GM13976 (cell line): ENCODE measurements around the gene NEGR1.
A peak's percentile ranks its signal among the peaks of the same experiment; 100 is the strongest.

Experiments used
- DNase-seq: peaks from one replicate; pipeline ENCODE4 v3.0.0; 2012; ENCODE audit warnings: low spot score
- in situ Hi-C: fragments of 300-500 bp; cut with MboI; formaldehyde crosslinking; loops from one replicate; pipeline ENCODE4 v1.12.0; 2022; ENCODE audit warnings: low sequenced_read_pairs, mixed read lengths, inconsistent platforms; ENCODE audit not compliant: unreplicated experiment
- TF ChIP-seq, protein P1 (sequence below): IDR thresholded peaks from 2 replicates; pipeline ENCODE4 v1.5.1; 2012; ENCODE audit warnings: borderline replicate concordance, mild to moderate bottlenecking; ENCODE audit not compliant: insufficient read depth; ENCODE audit errors: extremely low read depth, missing control alignments, control extremely low read depth

NEGR1 gene

GRCh38 chr1:72286401-72286800 is 4.1 kb upstream of the NEGR1 start:
- no peak for DNase-seq
- TF ChIP-seq, protein P1, sequence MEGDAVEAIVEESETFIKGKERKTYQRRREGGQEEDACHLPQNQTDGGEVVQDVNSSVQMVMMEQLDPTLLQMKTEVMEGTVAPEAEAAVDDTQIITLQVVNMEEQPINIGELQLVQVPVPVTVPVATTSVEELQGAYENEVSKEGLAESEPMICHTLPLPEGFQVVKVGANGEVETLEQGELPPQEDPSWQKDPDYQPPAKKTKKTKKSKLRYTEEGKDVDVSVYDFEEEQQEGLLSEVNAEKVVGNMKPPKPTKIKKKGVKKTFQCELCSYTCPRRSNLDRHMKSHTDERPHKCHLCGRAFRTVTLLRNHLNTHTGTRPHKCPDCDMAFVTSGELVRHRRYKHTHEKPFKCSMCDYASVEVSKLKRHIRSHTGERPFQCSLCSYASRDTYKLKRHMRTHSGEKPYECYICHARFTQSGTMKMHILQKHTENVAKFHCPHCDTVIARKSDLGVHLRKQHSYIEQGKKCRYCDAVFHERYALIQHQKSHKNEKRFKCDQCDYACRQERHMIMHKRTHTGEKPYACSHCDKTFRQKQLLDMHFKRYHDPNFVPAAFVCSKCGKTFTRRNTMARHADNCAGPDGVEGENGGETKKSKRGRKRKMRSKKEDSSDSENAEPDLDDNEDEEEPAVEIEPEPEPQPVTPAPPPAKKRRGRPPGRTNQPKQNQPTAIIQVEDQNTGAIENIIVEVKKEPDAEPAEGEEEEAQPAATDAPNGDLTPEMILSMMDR, result no peak
- in situ Hi-C loops, result no loop called here

- in situ Hi-C loops, result no loop called here
- TF ChIP-seq, protein P1, result no peak
- DNase-seq, result no peak
Observed at GRCh38 chr1:72285074-72285425, 2.7 kb upstream of the NEGR1 start.

- TF ChIP-seq, protein P1, result no peak
- in situ Hi-C loops, result no loop called here
- DNase-seq, result no peak
Observed at GRCh38 chr1:72284348-72285073, 2.2 kb upstream of the NEGR1 start.

DNA sequence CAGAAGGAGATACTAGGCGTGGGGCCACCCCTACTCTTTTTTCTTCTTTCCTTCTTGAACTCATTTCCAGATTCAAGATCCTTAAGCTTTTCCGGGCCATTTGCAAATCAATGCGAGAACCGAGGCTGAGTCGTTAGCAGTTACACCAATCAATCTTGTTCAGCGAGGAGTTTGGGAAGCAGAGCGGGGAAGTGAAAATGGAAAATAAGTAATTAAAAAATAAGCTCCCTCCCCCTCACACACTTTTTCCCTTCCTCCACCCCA is 1.7 kb upstream of the NEGR1 start:
- TF ChIP-seq, protein P1, result no peak
- DNase-seq, result no peak
- in situ Hi-C loops, result no loop called here

DNA sequence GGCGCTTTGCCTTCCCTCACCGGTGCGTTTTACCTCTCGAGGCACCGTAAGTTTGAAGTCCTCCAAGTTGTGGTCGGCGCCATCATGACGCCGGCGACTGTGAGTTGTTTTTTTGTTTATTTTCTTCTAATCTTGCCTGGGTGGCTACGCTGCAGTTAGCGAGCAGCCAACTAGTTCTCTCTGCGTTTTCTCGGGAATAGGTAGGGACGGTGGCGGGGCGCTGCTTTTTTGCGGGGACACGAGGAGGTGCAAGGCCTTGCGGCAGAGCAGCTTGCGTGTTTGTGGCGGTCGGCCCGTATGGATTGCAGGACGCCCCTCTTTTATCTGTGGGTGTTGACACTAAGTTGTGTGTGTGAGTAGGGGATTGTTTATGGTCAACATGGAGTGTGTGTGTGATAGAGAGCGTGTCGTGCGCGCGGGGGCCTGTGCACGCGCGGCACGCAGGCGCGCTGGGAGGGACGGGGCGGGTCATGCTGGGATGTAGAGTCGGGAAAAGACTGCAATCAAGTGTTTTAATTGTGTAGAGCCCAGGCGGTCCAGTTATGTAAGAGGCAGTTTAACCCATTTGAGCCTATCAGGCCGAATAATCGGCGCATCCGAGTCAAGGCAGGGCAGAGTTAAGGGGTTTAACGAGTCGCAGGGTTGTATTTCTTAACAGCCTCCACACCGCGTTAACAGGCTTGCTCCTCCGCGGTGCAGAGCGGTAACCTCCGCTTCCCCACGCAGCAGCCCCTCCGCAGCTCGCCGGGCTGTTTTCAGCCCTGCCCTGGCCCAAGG is 1.2 kb upstream of the NEGR1 start:
- TF ChIP-seq, protein P1, result no peak
- in situ Hi-C loops, result no loop called here
- peak; percentile 12 for DNase-seq

- DNase-seq, result peak; percentile 15
- TF ChIP-seq, protein P1, result no peak
- in situ Hi-C loops, result no loop called here
Observed at GRCh38 chr1:72283022-72283306, 625 bp upstream of the NEGR1 start.
